HFF-Myc (cell line): ENCODE data around the gene PRIM2.
"Not testable (repeated sequence)": the region's sequence is repeated elsewhere in the genome, so short reads cannot be mapped to it uniquely, and the experiment has no call there.

Experiments
- DNase-seq: peaks from one replicate; pipeline ENCODE4 v3.0.0-alpha.2; 2011; ENCODE audit warnings: low read depth; ENCODE audit errors: extremely low read depth
- H3K4me3 ChIP-seq: replicated peaks from 2 replicates; pipeline ENCODE4 v1.5.1; 2011; ENCODE audit warnings: low read depth, mild to moderate bottlenecking, control low read depth, low read length
- CTCF ChIP-seq: IDR thresholded peaks from 2 replicates; pipeline ENCODE4 v1.5.1; 2012; ENCODE audit warnings: mild to moderate bottlenecking, low read depth, low read length, control low read depth; ENCODE audit errors: missing control alignments

The PRIM2 gene

GRCh38 chr6:57317060-57317943 lies at the start of gene PRIM2:
TSS of gene PRIM2 (plus strand) at chr6:57317630. CDS start at chr6:57318446, 816 bp downstream.
- DNase-seq = peak; percentile 52
- no peak for TF ChIP-seq CTCF

DNA sequence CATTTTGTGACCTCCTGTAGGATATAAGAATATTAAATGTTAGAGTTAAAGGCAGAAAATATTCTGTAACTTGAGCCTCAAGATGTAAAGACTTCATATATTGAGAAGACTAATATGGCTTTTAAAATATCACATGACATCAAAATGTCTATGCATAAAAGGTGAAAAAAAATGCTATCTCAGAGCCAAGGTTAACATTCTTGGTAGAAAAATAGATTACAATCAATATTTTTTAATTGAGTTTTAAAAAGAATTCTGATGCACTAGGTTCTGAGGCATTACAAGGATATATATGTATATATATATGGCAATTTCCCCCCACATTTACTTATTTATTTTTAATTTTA lies 49.2 kb upstream of the PRIM2 start:
- no peak overlapping the region for H3K4me3 ChIP-seq
- DNase-seq = no peak
- TF ChIP-seq CTCF = no peak

More at GRCh38 chr6:57317060-57317943, at the start of gene PRIM2:
- peak within 1 kb of the TSS; percentile 65 for H3K4me3 ChIP-seq

DNA sequence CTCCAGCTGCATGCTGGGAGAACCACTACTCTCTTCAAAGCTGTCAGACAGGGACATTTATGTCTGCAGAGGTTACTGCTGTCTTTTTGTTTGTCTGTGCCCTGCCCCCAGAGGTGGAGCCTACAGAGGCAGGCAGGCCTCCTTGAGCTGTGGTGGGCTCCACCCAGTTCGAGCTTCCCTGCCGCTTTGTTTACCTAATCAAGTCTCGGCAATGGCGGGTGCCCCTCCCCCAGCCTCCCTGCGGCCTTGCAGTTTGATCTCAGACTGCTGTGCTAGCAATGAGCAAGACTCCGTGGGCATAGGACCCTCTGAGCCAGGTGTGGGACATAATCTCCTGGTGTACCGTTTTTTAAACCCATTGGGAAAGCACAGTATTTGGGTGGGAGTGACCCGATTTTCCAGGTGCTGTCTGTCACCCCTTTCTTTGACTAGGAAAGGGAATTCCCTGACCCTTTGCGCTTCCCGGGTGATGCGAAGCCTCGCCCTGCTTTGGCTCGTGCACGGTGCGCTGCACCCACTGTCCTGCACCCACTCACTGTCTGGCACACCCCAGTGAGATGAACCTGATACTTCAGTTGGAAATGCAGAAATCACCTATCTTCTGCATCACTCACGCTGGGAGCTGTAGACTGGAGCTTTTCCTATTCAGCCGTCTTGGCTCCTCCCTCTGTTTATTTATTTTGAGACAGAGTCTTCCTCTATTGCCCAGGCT lies 43.2 kb upstream of the PRIM2 start:
- DNase-seq, H3K4me3 ChIP-seq: not testable (repeated sequence)

DNA sequence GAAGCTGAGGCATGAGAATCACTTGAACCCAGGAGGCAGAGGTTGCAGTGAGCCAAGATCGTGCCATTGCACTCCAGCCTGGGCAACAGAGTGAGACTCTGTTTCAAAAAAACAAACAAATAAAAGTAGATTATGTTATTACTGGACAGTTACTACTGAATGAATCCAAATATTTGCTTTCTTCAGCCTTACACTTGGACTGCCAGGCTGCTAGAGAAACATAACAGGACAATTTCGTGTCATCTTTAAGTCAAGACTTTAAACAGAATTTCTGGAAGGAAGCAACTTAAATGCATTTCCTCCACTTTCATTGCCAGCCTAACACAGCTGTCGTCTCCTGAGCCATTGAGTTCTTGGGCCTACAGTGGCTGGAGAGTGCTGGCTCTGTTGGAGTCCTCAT lies 42.0 kb upstream of the PRIM2 start:
- DNase-seq = no peak
- H3K4me3 ChIP-seq = no peak overlapping the region
- no peak for TF ChIP-seq CTCF

DNA sequence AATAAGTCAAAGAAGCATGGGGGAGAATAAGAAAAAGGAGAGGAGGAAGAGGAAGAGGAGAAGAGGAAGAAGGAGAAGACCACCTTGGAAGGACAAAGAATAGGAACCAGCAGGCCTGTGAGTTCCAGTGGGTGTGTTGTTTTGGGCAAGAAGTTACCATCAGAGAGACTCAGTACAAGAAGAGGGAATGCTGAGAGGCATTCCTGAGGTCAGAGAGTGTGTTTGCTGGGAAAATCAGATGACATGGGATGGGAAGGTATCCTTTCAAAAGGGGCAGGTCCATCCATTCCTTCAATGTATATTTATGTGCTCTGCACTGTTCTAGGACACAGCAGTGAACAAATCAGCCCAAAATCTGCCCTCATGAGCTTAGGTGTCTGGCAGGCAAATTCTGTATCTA lies 40.5 kb upstream of the PRIM2 start:
- TF ChIP-seq CTCF = no peak
- DNase-seq = no peak
- H3K4me3 ChIP-seq = no peak overlapping the region

GRCh38 chr6:57278570-57278969 lies 38.9 kb upstream of the PRIM2 start:
- no peak overlapping the region for H3K4me3 ChIP-seq
- TF ChIP-seq CTCF = no peak
- DNase-seq = no peak

DNA sequence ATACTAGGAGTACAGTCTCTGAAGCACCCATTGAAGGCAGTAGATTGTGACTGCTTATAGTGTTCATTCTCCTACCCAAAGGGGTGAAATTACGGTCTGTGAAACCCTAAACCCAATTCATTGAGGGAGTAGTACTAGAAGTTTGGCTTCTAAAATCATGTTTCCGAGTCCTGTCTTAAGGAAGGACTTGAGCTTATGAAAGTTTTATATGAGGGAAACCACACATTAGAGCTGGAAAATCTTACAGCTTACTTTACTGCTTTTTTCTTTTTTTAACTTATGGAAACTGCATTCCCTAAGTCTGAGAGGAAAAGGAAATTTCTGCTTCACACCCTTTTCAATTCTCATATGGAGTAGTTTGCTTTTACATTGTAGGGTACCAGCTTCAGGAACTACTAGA lies 38.4 kb upstream of the PRIM2 start:
- no peak for TF ChIP-seq CTCF
- DNase-seq = no peak
- H3K4me3 ChIP-seq = no peak overlapping the region
